Measurements from ENCODE around the gene HNRNPU. TPM values are rescaled to one million over a fixed set of nuclear protein-coding genes. Genes with fewer than 3 reads are reported as not detected.
A peak's percentile ranks its signal among the peaks of the same experiment; 100 is the strongest.
"Not testable (repeated sequence)": the region's sequence is repeated elsewhere in the genome, so short reads cannot be mapped to it uniquely, and the experiment has no call there.

The HNRNPU gene
- polyA plus RNA-seq, 4 donors: 604 to 740 (median 719) TPM

DNA sequence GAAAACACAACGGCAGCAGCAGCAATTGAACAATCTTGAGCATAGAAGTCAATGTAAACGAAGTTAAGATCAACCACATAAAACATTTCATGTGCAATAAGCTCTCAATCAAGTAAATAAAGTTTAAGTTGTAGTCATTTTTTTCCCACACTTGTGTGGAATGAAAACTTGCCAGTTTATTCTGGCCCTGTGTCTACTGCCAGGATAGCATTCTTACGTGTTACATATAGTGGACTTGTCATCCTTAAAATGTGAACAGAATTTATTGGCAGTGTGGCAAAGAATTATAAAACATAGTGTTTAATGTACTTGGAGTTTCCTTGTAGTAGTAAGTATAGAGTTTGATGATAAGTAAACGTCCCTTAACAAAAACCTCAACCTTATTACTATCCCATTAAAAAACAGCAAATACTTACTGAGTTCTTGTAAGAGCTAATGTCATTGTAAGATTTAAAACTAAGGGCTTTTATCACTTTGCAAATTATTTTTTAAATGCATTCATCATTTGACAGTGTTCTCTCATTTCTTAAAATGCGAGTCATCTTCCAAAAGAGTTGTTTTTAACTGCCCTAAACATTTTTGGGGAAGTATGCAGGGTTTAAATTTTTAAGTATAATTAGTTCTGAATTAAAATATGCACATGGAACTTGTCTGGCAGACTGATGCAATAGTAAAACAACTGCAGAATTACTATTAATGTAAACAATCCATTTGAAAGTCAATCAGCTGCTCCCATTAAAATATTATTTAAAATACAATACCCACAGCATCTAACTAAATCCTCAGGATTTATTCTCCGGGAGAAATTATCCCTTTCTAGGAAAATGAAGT is 21.0 kb downstream of the HNRNPU start:
- no peak for DNase-seq (ENCODE audit: low read depth in 4 of 4, low spot score in 3 of 4)

DNA sequence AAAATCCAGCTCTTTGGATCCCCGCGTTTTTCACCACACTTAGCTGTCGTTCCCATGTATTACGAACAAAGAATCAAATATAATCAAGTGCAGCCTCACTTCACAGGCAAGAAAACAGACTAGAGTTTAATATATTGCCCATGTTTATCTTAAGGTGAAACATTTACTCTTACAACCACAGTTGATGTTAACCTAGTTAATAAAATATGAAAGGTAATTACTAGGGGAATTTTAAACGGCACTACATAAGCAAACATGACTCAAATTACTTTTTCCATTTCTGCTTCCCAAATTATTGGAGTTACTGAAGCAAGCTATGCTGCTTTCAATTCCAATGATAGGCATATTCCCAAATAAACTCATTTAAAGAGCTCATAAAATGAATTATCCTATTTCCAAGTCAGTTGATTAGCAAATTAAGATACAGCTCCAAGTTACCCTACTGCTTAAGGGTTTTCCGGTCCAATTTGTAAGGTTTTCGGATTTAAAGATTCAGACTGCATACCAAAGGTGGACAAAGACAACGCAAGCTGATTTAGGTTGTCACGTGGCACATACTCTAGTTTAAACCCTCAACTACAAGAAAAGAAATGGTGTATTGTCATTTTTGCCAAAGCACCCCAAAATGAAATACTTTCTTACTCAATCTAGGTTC is 22.9 kb downstream of the HNRNPU start:
- DNase-seq (ENCODE audit: low read depth in 4 of 4, low spot score in 3 of 4): no peak

DNA sequence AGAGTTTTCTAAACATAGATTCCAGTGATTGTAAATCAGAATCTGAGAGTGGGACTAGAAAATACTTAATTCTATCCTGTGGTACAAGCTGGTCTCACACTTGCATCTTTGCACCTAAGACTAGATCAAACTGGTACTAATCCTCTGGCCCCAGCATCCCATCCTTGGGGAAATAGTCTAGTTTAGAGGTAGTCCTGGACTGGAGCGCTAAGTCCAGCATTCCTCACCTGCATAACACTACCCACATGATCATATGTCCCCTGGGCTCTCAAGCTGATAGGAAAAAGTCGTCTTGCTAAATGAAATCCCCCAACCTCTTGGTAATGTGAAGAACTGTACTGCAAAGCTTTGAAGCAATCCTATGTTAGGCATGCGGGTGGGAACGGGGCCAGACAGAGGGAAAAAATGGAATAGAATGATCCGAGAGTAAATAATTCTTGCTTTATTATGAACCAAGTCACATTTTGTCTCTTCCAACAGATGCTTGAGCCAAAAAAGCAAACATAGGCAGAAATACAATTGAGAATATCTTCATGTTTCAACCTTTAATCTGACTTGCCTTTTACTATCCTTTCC is 24.0 kb downstream of the HNRNPU start:
- no peak for DNase-seq (ENCODE audit: low read depth in 4 of 4, low spot score in 3 of 4)

DNA sequence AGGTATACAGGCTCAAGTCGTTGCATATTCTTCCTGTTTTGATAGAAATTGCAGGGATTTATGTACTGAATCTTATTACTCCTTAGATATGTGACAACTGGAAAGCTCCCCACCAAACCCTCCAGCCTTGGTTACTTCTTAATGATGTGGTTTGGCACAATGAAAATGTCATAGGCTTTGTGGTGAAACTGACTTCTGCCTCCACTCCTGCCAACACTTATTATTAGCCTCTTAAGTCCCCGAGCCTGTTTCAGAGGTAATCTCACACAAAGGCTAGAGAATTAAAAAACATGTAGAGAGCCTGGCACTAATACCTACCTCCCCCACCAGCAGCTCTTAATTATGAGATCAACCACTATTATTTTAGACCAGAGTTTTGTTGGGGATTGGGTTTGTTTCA is 24.7 kb downstream of the HNRNPU start:
- no peak for DNase-seq (ENCODE audit: low read depth in 4 of 4, low spot score in 3 of 4)

DNA sequence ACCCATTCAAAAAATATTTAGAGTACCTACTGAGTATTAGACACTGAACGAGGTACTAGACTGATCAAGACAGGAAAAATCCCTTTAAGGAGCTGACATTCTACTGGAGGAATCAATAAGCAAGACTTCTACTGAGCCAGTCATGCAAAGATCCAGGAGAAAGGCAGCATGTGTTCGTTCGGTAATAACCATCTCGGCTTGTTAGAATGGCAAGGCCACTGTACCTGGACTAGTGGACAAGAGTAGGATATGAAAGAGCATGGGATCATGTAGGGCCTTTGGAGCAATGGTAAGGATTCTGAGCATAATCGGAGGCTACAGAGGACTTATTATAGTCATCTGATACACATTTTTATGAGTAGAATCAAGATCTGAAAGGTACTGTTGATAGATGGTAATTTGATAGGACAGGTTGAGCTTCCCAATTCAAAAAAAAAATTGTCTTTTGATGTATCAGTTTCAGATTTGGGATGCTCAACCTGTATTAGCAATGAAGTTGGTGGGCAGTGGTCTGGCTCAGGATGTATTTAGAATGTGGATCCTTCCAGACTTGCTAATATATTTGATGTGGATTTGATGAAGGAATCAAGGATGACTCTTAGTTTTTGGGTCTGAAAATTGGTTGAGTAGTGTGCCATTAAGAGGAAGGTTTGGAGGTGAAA is 26.6 kb downstream of the HNRNPU start:
- no peak for DNase-seq (ENCODE audit: low read depth in 4 of 4, low spot score in 3 of 4)

DNA sequence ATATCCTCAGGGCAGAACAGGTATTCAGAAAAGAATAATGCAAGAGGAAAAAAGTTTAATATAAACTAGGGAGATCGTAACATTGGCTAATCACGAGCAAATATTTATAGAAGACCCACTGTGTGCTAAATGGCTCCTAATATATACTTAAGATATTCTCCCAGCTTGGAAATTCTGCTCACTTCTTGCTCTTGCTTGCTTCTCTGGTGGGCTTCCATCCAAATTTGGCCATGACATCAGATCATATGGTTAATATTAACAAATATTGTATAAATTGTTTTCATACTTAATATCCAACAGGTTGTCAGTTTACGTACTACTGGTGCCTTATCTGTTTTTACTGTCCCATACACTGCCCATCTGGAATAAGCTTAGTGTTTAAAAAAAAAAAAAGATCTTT is 27.8 kb downstream of the HNRNPU start:
- DNase-seq (ENCODE audit: low read depth in 4 of 4, low spot score in 3 of 4): no peak

DNA sequence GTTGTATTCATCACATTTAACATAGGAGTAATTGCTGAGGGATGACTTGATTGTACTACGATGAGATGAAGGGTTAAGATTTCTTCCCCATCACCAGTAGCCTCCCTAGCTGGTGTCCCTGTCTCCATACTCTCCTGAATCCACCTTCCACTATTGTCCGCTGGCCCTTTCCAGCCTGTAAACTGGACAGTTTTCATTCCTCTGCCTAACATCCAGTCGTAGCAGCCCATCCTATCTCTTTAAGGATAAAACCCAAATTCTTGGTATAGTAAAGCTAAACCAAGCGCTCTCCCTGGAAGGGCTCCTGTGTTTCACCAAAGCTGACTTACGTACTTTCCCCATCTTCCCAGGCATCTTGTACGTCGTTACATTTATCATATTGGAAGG is 28.2 kb downstream of the HNRNPU start:
- peak in 1 of 4 donors; percentile 38 for DNase-seq (ENCODE audit: low read depth in 4 of 4, low spot score in 3 of 4)

DNA sequence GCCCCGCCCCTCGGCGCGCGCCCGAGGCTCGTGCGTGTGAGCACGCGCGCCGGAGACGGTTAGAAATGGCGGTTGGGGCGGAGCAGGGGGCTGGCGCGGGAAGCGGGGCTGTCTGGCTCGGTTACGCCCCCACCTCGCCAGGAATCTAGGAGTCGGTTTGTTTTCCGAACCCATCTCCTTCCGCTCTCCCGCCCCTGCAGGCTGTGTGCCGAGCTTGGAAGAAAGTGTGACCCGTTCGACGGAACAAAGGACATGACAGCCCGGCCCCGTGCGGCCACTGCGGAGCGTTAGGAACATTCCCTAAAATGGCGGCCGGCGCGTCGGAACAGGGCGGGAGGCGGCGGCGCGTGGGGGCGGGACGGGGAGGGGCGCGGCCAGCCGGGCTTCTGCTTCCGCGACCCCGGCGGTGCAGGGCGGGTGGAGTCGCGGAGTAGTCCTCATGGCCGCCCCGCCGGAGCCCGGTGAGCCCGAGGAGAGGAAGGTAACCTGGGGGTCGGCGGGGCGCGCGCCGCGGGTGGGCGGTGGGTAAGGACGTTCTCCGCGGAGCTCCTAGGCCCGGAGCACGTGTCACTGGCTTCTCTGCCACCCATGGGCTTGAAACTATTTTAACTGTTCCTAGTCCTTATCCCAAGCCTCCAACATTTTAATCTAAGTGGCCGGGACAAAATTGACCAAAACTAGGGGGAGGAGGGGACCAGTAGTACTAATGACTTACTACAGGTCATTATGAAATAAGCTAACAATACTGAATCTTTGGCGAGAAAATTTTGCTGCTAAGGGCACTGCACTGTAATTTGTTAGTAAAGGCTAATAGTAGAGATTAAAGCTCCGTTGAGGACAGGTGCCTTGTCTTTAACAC is 28.8 kb downstream of the HNRNPU start, which contains the start of gene COX20:
Gene COX20 (plus strand): TSS at position 383 of the 859 bp plus-strand sequence. CDS start 57 bp downstream, at position 440.
- peak in 3 of 4 donors; percentile 91 to 93 (median 93) for DNase-seq (ENCODE audit: low read depth in 4 of 4, low spot score in 3 of 4)

DNA sequence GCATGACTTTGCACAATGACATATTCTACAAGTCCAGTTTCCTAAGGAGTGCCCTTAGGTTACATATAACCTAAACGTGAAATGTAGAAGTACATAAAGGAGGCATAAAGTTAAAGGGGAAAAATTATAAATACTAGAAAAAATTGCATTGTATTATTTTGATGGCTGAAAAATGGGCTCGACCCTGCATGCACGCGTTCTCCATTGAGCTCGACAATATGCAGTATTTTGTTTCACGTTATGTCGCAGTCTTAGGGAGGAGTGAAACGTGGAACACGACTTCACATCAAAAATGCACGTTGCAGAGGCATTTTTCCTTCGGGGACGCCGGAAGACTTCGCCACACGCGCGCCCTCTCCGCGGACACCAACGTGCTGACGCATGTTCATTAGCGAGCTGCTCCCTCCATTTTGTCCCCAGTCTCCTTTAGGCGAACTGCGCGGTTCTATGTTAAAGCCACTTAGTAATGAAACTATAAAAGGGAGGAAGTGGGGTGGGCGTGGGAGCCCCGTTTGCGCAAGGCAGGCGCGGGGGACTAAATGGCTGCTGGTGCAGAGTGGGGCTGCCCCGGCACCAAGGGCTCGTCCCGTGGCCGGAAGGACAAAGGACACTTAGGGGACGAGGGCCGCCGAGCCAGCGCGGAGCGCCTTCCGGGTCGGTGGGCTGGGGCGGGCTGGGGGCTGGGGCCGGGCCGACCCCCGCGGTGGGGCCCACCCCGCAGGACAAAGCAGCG is 29.6 kb downstream of the HNRNPU start:
- peak in 3 of 4 donors; percentile 80 to 93 (median 91) for DNase-seq (ENCODE audit: low read depth in 4 of 4, low spot score in 3 of 4)

DNA sequence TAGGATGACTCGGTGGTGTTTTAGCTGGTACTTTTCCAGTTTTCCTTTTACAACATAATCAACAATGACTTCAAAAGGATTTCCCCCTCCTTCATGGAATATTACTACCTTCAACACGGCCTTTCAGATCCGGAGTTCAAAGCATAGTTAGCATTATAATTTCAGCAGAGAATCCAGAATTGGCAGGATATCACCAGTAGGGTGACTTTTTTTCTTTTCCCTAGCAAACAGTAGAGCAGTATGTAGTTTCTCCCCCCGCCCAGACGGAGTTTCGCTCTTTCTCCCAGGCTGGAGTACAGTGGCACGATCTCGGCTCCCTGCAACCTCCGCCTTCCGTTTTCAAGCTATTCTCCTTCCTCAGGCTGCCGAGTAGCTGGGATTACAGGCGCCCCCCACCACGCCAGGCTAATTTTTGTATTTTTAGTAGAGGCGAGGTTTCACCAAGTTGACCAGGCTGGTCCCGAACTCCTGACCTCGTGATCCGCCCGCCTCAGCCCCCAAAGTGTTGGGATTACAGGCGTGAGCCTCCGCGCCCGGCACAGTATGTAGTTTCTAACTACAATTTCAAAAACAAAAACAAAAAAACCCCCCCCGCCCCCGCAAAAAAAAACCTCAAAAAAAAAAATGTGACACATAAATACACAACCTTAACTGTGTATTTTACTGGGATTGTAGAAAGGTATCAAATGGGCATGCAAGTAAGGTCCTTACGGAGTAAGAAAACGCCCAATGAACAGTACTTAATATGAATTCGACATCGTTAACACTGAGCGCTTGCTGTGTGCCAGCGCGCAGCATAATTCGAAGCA is 30.4 kb downstream of the HNRNPU start:
- DNase-seq (ENCODE audit: low read depth in 4 of 4, low spot score in 3 of 4): peak in 3 of 4 donors; percentile 49 to 59 (median 58)

DNA sequence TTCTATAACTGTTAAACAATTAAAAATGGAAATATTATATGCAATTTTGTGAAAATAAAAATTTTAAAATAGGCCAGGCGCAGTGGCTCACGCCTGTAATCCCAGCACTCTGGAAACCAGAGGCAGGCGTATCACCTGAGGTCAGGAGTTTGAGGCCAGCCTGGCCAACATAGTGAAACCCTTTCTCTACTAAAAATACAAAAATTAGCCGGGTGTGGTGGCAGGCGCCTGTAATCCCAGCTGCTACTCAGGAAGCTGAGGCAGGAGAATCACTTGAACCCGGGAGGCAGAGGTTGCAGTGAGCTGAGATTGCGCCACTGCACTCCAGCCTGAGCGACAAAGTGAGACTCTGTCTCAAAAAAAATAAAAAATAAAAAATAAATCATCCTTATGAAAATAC is 31.1 kb downstream of the HNRNPU start:
- DNase-seq (ENCODE audit: low read depth in 4 of 4, low spot score in 3 of 4): not testable (repeated sequence)

DNA sequence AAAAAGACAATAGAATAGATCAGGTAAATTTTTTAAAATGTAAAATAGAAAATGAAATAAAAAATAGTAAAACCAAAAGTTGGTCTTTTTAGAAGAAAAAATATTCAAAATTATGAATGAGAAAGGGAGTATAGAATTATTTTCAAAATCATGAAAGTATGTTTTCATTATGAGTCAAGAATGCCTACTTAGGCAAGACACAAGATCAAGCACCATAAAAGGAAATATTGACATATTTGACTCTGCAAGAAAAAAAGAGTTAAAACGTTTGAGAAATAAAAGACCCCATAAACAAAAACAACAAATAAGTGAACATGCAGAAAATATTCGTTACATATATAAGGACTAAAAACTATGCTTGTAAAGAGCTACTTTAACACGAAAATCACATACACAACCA is 33.7 kb downstream of the HNRNPU start:
- DNase-seq (ENCODE audit: low read depth in 4 of 4, low spot score in 3 of 4): no peak

DNA sequence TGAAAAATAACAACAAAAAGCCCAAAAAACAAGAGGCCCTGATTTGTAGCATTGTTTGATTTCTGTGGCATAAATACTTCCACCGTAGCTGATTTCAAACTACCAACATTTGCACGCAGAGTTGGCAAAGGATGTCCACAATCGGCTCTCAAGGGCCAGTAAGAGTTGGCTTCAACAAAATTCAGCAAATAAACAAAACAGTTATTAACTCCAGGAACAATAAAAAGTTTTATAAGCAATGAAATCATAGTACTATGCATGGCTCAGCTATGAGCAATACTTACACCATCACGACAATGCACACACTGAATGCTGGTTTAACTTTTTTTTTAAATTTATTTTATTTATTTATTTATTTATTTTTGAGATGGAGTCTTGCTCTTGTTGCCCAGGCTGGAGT is 37.6 kb downstream of the HNRNPU start:
- no peak for DNase-seq (ENCODE audit: low read depth in 4 of 4, low spot score in 3 of 4)

DNA sequence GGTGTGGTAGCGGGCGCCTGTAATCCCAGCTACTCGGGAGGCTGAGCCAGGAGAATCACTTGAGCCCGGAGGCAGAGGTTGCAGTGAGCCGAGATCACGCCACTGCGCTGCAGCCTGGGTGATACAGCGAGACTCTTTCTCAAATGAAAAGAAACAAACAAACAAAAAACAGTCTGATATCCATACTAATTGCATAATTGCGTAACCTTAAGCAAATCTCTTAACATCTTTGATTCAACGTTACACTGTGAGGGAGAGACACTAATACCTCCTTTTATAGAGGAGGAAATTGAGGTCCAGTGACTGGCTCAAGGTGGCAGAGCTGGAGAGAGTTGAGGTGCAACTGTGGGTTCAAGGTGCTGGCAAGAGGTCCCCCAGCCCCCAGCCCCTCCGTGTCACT is 41.5 kb downstream of the HNRNPU start:
- no peak for DNase-seq (ENCODE audit: low read depth in 4 of 4, low spot score in 3 of 4)

DNA sequence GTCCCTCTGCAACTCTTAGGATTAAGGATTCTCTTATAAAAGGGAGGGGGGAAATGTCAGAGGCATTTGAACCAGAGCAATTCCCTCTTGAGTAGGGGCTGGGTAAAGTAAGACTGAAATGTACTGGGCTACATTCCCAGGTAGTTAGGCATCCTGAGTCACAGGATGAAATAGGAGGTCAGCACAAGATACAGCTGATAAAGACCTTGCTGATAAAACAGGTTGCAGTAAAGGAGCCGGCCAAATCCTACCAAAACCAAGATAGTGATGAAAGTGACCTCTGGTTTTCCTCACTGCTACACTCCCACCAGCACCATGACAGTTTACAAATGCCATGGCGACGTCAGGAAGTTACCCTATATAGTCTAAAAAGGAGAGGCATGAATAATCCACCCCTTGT is 43.2 kb downstream of the HNRNPU start:
- no peak for DNase-seq (ENCODE audit: low read depth in 4 of 4, low spot score in 3 of 4)

DNA sequence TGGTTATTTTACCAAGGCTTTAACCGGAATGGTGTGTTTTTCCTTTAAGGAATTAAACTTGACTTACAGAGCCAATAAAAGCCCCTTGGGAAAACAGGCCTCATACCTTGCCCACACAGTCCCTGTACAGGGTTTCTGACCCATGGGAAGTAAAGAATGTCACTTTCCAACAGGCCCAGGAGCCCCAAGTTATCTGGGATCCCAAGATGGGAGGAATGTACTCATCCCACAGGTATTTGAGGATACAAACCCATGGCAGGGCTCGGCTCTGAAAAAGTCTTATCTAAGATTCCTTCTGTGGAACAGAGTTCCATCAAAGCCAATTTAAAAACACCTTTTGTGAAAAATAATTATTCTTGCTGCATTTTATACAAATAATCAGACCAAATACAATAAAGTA is 44.2 kb downstream of the HNRNPU start:
- DNase-seq (ENCODE audit: low read depth in 4 of 4, low spot score in 3 of 4): no peak

DNA sequence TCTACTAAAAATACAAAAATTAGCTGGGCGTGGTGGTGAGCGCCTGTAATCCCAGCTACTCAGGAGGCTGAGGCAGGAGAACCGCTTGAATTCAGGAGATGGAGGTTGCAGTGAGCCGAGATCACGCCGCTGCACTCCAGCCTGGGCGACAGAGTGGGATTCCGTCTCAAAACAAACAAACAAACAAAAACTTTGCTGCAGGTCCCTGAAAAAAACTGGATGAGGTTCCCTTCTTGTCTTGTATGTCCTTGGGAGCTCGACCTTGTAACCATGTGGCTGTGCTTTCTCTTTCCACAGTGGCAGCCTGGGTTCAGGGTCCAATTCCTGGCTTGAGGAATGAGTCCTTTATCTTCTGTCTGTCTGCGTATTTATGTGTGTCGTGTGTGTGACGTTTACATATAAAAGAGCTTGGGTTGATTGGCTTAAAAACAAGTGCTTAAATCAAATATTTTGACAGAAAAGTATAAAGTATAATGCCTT is 46.9 kb downstream of the HNRNPU start:
- no peak for DNase-seq (ENCODE audit: low read depth in 4 of 4, low spot score in 3 of 4)

DNA sequence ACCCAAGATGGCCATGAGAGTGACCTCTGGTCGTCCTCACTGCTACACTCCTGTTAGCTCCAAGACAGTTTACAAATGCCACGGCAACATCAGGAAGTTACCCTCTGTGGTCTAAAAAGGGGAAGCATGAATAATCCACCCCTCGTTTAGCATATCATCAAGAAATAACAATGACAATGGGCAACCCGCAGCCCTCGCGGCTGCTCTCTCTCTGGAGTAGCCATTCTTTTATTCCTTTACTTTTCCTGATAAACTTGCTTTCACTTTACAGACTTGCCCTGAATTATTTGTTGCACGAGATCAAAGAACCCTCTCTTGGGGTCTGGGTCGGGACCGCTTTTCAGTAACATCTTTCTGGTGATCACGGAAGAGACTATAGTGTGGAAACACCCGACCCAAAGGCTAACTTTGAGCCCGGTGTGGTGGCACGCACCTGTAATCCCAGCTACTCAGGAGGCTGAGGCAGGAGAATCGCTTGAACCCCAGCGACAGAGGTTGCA is 48.7 kb downstream of the HNRNPU start:
- no peak for DNase-seq (ENCODE audit: low read depth in 4 of 4, low spot score in 3 of 4)

Data from right renal pelvis (tissue), 4 donors.